GM12801 (cell line): ENCODE results near the gene NFIA.

Experiments
- TF ChIP-seq, protein P1 (sequence below): IDR thresholded peaks from one replicate; pipeline ENCODE4 v1.5.1; 2011; ENCODE audit warnings: control low read depth; ENCODE audit not compliant: insufficient read length; ENCODE audit errors: extremely low read depth

NFIA gene

DNA sequence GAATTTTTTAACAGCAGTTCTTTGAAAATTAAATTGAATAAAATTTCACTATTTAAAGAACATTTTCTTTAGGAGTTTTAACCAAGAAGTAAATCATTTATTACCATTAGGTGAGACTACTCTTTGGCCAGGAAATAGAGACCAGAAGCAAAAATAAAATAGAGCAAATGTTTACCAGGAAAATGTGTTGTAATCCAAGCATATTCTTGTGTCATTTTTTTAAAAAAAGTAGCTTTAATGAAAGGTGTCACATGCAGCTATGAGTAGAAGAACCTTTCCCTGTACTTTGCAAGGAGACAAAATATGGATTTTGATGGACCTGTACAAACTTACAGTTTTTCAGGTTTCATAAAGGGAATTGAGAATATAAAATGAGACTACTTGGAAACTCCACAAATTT, 140.8 kb downstream of the NFIA start:
- TF ChIP-seq, protein P1, sequence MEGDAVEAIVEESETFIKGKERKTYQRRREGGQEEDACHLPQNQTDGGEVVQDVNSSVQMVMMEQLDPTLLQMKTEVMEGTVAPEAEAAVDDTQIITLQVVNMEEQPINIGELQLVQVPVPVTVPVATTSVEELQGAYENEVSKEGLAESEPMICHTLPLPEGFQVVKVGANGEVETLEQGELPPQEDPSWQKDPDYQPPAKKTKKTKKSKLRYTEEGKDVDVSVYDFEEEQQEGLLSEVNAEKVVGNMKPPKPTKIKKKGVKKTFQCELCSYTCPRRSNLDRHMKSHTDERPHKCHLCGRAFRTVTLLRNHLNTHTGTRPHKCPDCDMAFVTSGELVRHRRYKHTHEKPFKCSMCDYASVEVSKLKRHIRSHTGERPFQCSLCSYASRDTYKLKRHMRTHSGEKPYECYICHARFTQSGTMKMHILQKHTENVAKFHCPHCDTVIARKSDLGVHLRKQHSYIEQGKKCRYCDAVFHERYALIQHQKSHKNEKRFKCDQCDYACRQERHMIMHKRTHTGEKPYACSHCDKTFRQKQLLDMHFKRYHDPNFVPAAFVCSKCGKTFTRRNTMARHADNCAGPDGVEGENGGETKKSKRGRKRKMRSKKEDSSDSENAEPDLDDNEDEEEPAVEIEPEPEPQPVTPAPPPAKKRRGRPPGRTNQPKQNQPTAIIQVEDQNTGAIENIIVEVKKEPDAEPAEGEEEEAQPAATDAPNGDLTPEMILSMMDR = no peak

DNA sequence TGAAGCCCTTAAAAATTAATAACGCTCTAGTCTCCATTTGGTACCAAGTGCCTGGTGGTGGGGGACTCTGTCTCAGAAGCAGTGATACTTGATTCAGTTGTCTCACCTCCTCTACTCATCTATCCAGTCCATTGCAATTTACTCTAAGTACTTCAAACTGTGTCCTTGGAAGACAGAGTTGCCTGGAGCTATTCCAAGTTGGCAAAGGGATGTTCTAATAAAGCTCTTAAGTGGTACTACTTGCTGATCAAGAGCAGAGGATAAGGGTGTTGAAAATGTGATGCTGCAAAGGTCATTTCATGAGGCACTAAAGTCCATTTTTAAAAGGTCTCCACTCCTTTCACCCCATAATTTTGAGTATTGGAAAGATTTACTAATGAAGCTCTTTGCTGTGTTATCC, 142.2 kb downstream of the NFIA start:
- TF ChIP-seq, protein P1 = no peak

- TF ChIP-seq, protein P1 = no peak
Observed at GRCh38 chr1:61225478-61225877, 143.1 kb downstream of the NFIA start.

- TF ChIP-seq, protein P1 = no peak
Observed at GRCh38 chr1:61226791-61227567, 144.6 kb downstream of the NFIA start.

DNA sequence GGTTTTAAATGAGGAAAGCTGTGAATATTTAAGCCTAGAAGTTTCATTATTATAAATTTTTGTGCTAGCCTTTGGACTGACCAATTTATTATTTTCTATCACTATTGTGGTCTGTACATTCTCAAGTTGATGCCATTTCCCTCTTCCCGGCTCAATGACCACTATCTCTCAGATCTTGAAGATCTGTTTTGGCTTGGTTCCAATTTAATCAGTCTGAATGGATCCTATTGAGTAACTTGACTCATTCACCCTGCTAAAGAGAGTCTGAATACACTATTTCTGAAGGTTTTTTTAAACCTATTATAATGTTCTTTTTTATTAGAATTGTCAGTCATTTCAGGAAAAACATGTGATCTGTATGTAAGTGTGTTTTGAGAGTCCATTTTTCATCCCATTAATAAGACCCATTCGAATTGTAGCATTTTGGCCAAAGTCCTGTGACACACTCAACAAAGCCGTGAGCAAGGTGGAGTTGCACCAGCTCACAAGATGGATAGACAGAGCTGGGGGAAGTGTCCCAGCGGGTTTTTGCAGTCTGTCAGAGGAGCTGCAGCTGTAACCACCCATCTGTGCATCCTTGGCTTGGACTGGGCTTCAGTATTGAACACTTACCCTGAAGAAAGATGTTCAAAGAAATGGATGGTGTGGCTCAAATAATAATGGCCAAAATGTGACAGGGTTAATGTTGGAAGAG, 145.6 kb downstream of the NFIA start:
- TF ChIP-seq, protein P1 = no peak

GRCh38 chr1:61230523-61230922, 148.2 kb downstream of the NFIA start:
- TF ChIP-seq, protein P1 = no peak

GRCh38 chr1:61231795-61232194, 149.4 kb downstream of the NFIA start:
- TF ChIP-seq, protein P1 = no peak
